Thyroid gland (tissue), 4 donors: ENCODE results near the gene UTS2R. TPM values are rescaled to one million over a fixed set of nuclear protein-coding genes. Genes with fewer than 3 reads are reported as not detected.

ENCODE experiments used
- DNase-seq, 2 donors: peaks; one replicate each; pipeline ENCODE4 v3.0.0-alpha.2; 2019
- H3K27ac ChIP-seq, 3 donors: fragments of 200-600 bp; sonication (generic); 1 replicate in 2 of 3; 2 replicates in 1 of 3; pipeline ENCODE4 v1.5.1; 2016 to 2019; ENCODE audit warnings: mild to moderate bottlenecking in 1 of 3, moderate library complexity in 1 of 3
- H3K27me3 ChIP-seq: fragments of 200-600 bp; sonication (generic); one replicate; pipeline ENCODE4 v1.5.1; 2019
- H3K36me3 ChIP-seq, 2 donors: fragments of 200-600 bp; sonication (generic); one replicate each; pipeline ENCODE4 v1.5.1; 2016 to 2019
- H3K4me1 ChIP-seq, 2 donors: fragments of 200-600 bp; sonication (generic); one replicate each; pipeline ENCODE4 v1.5.1; 2017 to 2019
- H3K4me3 ChIP-seq, 3 donors: fragments of 200-600 bp; sonication (generic); replicated peaks in 1 of 3; 1 replicate in 2 of 3; 2 replicates in 1 of 3; pipeline ENCODE4 v1.5.1; 2016; ENCODE audit warnings: mild to moderate bottlenecking in 1 of 3
- H3K9me3 ChIP-seq: fragments of 200-600 bp; sonication (generic); one replicate; pipeline ENCODE4 v1.5.1; 2017
- POLR2A ChIP-seq, 2 donors: fragments of 450-650 bp; IDR thresholded peaks; one replicate each; pipeline ENCODE4 v1.6.1; 2017; ENCODE audit warnings: antibody characterized with exemption in 2 of 2, mild to moderate bottlenecking in 2 of 2, moderate library complexity in 1 of 2
- WGBS, 2 donors: methylation state at CpG; one replicate each; pipeline ENCODE4 v1.1.5; 2017; 5-methylcytosine and 5-hydroxymethylcytosine counted together
- intact Hi-C: fragments of 100-400 bp; cut with DNase I; formaldehyde crosslinking; loops from one replicate; pipeline ENCODE4 v1.15.1; 2023
- total RNA-seq, 4 donors: library from RNA; depleted of rRNA; stranded (reverse); fragments of >200 nt; gene quantifications; one replicate each; pipeline ENCODE4 v1.2.3, GENCODE V29; 2016
- TF ChIP-seq, protein P1 (sequence below), 6 experiments: fragments of 200-600 bp in 3 of 6; fragments of 450-650 bp in 3 of 6; sonication (generic) in 3 of 6; IDR thresholded peaks; one replicate each; pipeline ENCODE4 v1.5.1; 2016 to 2019; ENCODE audit warnings: antibody characterized with exemption in 6 of 6, mild to moderate bottlenecking in 2 of 6, inconsistent platforms in 1 of 6, moderate library complexity in 1 of 6

Gene UTS2R
- total RNA-seq, 4 donors from 2014 or later: 0.22 to 6.6 (median 3.9) TPM

DNA sequence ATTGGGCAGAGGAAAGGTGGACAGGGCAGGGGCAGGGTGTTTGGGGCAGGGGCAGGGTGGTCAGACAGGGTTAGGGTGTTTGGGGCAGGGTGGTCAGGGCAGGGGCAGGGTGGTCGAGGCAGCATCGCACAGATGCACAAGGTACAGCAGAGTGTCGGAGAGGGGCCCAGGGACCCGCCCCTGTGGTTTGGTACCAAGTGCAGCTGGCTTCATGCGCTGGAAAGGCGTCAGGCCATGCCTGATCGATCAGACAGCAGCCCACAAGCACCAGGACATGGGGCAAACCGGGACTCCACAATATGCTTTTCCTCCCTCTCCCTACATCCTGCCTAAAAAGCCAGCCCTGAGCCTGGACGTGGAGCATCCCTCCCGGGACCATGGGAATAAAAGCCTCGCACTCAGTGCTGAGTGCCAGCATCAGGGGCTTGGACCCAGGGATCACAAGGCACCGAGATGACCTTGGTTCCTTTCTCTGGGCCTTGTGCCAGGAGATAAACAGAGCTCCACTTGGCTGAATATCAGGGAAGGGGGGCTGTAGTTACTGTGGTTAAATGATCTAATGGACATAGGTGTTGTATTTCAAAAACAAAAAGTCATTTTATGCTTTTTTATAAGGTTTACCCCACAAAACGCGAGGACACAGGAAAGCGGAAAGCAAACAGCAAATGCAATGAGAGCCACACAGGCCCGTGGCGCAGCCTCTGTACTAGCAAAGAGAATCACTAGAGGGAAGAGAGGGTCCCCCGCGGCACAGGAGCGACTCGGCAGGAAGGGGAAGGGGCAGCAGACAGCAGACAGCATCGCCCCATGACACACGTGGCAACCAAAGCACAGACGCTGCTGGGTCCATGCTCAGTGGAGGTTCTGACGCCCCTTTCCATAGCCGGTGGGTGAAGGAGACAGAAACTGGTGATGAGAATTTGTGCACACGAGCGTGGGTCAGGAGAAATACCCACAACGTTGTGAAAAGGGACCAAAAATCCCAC, 41.3 kb downstream of the UTS2R start:
- Histone ChIP-seq H3K4me3 (no peak overlapping the region), H3K36me3 (no peaks in the 10 kb centered on the region), H3K27ac (no peak overlapping the region), H3K27me3 (no peaks in the 10 kb centered on the region), H3K4me1 (peaks cover 7 to 13% of the 10 kb centered on the region in 2 donors), H3K9me3 (no peaks in the 10 kb centered on the region)
- DNase-seq: no peak
- 80 to 83% methylated on average over 29 of the region's 29 CpGs for WGBS, 2 donors
- intact Hi-C loops: loop anchor here (10.0 kb wide), 1 partner anchor 82 kb away; no protein-coding TSS in a partner anchor
- TF ChIP-seq, protein P1, sequence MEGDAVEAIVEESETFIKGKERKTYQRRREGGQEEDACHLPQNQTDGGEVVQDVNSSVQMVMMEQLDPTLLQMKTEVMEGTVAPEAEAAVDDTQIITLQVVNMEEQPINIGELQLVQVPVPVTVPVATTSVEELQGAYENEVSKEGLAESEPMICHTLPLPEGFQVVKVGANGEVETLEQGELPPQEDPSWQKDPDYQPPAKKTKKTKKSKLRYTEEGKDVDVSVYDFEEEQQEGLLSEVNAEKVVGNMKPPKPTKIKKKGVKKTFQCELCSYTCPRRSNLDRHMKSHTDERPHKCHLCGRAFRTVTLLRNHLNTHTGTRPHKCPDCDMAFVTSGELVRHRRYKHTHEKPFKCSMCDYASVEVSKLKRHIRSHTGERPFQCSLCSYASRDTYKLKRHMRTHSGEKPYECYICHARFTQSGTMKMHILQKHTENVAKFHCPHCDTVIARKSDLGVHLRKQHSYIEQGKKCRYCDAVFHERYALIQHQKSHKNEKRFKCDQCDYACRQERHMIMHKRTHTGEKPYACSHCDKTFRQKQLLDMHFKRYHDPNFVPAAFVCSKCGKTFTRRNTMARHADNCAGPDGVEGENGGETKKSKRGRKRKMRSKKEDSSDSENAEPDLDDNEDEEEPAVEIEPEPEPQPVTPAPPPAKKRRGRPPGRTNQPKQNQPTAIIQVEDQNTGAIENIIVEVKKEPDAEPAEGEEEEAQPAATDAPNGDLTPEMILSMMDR (IDR thresholded peaks at IDR 0.05): no peak
- TF ChIP-seq POLR2A (IDR thresholded peaks at IDR 0.05): no peak

DNA sequence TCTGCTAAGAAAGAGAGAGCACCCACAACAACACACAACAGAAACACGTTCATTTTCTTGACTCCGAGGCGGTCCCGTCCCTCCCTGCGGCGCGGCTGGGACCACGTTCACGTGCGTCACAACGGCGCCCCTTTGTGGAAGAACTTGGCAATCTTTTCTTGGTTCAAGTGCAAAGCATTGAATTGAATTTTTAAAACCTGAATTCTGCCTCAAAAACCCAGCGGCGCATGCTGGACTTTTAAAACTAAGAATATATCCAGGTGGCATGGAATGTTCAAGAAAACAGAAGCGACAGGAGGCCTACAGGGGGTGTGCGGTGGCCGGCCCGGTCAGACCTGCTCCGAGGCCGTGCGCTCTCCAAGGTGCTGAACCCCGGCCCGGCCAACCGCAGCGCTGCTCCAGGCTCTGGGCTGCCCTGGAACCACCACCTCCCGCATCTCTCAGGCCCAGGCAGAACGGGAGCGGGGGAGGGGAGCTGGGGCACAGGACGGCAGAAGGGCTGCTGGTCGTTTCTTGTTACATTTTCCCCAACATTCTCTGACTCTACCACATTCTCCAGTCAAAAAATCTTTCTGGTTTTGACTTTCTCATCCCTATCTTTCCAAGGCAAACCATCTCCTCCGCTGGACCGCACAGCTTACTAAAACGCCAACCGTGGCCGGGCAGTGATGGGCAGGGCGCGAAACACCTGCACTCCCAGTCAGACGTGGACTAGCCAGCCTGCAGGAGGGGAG, 43.1 kb downstream of the UTS2R start:
- H3K27ac ChIP-seq: no peak overlapping the region
- WGBS, 2 donors: 32 to 35% methylated on average over 33 to 37 of the region's 38 CpGs
- TF ChIP-seq, protein P1 (IDR thresholded peaks at IDR 0.05): peak; percentile 33 to 70 (median 52)
- no peak for TF ChIP-seq POLR2A (IDR thresholded peaks at IDR 0.05)
- no peaks in the 10 kb centered on the region for H3K36me3 ChIP-seq
- H3K4me1 ChIP-seq: peaks cover 12 to 22% of the 10 kb centered on the region in 2 donors
- peak; percentile 77 to 79 for DNase-seq
- intact Hi-C loops: loop anchor here (2.0 to 10.0 kb wide), 2 partner anchors 62 to 80 kb away; no protein-coding TSS in a partner anchor
- no peaks in the 10 kb centered on the region for H3K9me3 ChIP-seq
- H3K27me3 ChIP-seq: no peaks in the 10 kb centered on the region
- H3K4me3 ChIP-seq: no peak overlapping the region

DNA sequence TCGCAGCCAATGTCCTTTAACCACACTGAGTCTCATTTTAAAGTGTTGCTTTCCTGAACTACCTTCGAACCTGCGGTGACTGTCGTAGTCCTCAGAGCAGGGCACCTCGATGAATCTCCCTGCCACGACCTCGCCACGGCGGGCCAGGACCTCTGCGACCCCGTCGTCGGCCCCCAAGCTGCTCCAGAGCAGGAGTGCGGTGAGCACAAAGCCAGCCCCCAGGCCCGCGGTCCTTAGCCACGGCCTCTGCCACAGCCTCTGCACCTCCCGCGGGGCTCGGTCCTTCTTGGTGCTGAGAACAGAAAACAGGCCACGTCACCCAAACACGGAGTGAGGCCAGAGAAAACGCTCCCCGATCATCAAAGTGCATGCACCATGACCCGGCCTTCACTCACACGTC, 43.8 kb downstream of the UTS2R start:
- no peaks in the 10 kb centered on the region for H3K9me3 ChIP-seq
- no peak for DNase-seq
- TF ChIP-seq POLR2A (IDR thresholded peaks at IDR 0.05): no peak
- TF ChIP-seq, protein P1 (IDR thresholded peaks at IDR 0.05): no peak
- H3K27me3 ChIP-seq: no peaks in the 10 kb centered on the region
- 92% methylated on average over 21 to 25 of the region's 26 CpGs for WGBS, 2 donors
- H3K36me3 ChIP-seq: no peaks in the 10 kb centered on the region
- H3K4me1 ChIP-seq: peaks cover 12 to 22% of the 10 kb centered on the region in 2 donors
- intact Hi-C loops: loop anchor here (2.0 to 10.0 kb wide), 2 partner anchors 63 to 79 kb away; no protein-coding TSS in a partner anchor
- no peak overlapping the region for H3K4me3 ChIP-seq
- H3K27ac ChIP-seq: no peak overlapping the region

DNA sequence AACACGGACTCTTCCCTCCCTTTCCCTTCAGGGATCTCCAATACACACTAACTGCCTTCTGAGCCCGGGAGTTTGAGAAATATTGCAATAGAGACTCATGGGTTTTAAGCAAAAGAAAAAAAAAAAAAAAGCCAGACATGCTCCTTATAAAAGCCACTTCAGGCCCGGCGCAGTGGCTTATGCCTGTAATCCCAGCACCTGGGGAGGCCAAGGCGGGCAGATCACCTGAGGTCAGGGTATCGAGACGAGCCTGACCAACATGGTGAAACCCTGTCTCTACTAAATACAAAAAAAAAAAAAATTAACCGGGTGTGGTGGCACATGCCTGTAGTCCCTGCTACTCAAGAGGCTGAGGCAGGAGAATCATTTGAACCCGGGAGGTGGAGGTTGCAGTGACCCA, 44.2 kb downstream of the UTS2R start:
- Histone ChIP-seq H3K4me3 (no peak overlapping the region), H3K9me3 (no peaks in the 10 kb centered on the region), H3K4me1 (peaks cover 12 to 22% of the 10 kb centered on the region in 2 donors), H3K27me3 (no peaks in the 10 kb centered on the region), H3K36me3 (no peaks in the 10 kb centered on the region), H3K27ac (no peak overlapping the region)
- intact Hi-C loops: loop anchor here (2.0 to 10.0 kb wide), 2 partner anchors 63 to 79 kb away; no protein-coding TSS in a partner anchor
- no peak for TF ChIP-seq POLR2A (IDR thresholded peaks at IDR 0.05)
- TF ChIP-seq, protein P1 (IDR thresholded peaks at IDR 0.05): no peak
- no peak for DNase-seq
- WGBS, 2 donors: 90 to 91% methylated on average over 9 of the region's 9 CpGs
